Tibial nerve (tissue), 4 donors: Measurements from ENCODE around the gene FADS6. TPM values are rescaled to one million over a fixed set of nuclear protein-coding genes. Genes with fewer than 3 reads are reported as not detected.

Source experiments
- DNase-seq, 2 donors: peaks; one replicate each; pipeline ENCODE4 v3.0.0-alpha.2; 2019; ENCODE audit warnings: low spot score in 2 of 2
- H3K27ac ChIP-seq, 4 donors: fragments of 200-600 bp; sonication (generic) in 3 of 4; one replicate each; pipeline ENCODE4 v1.5.1; 2017 to 2019; ENCODE audit warnings: mild to moderate bottlenecking in 1 of 4
- H3K27me3 ChIP-seq, 2 donors: fragments of 200-600 bp; sonication (generic) in 1 of 2; one replicate each; pipeline versions ENCODE4 v1.5.1 to v1.6.0; 2017 to 2019
- H3K36me3 ChIP-seq, 3 donors: fragments of 200-600 bp; sonication (generic); one replicate each; pipeline ENCODE4 v1.5.1; 2018 to 2019
- H3K4me1 ChIP-seq, 4 donors: fragments of 200-600 bp; sonication (generic) in 3 of 4; one replicate each; pipeline ENCODE4 v1.5.1; 2017 to 2019
- H3K4me3 ChIP-seq, 4 donors: fragments of 200-600 bp; sonication (generic) in 3 of 4; one replicate each; pipeline ENCODE4 v1.5.1; 2017 to 2019; ENCODE audit warnings: mild to moderate bottlenecking in 1 of 4, moderate library complexity in 1 of 4
- H3K9me3 ChIP-seq, 4 donors: fragments of 200-600 bp; sonication (generic) in 3 of 4; one replicate each; pipeline ENCODE4 v1.5.1; 2017 to 2019
- EP300 ChIP-seq, 2 donors: sonication (generic); formaldehyde crosslinking; IDR thresholded peaks; one replicate each; pipeline ENCODE4 v1.6.1; 2017; ENCODE audit warnings: antibody characterized with exemption in 2 of 2, mild to moderate bottlenecking in 1 of 2
- POLR2A ChIP-seq, 2 donors: fragments of 450-650 bp; IDR thresholded peaks; one replicate each; pipeline ENCODE4 v1.6.1; 2017; ENCODE audit warnings: antibody characterized with exemption in 2 of 2, mild to moderate bottlenecking in 2 of 2, moderate library complexity in 2 of 2
- WGBS, 2 donors: methylation state at CpG; one replicate each; pipeline ENCODE4 v1.1.5; 2018; 5-methylcytosine and 5-hydroxymethylcytosine counted together
- total RNA-seq, 4 donors: library from RNA; depleted of rRNA; stranded (reverse); fragments of >200 nt; gene quantifications; one replicate each; pipeline ENCODE4 v1.1.0, GENCODE V29; 2016
- TF ChIP-seq, protein P1 (sequence below), 5 experiments: fragments of 200-600 bp in 3 of 5; fragments of 450-650 bp in 2 of 5; sonication (generic) in 3 of 5; IDR thresholded peaks; one replicate each; pipeline ENCODE4 v1.5.1; 2016 to 2019; ENCODE audit warnings: antibody characterized with exemption in 5 of 5, mild to moderate bottlenecking in 3 of 5, moderate library complexity in 2 of 5

FADS6 gene
- total RNA-seq, 4 donors from 2014 or later, result not detected

- 15 to 29% methylated on average over 8 to 9 of the region's 9 CpGs for WGBS, 2 donors
- no peak for DNase-seq
- Histone ChIP-seq H3K27me3 (peaks cover 0 to 71% of the 10 kb centered on the region in 2 donors), H3K9me3 (peaks cover 0 to 3% (median 0%) of the 10 kb centered on the region in 4 donors), H3K4me3 (no peak overlapping the region), H3K4me1 (peaks cover 0 to 14% (median 7%) of the 10 kb centered on the region in 4 donors), H3K27ac (no peak overlapping the region), H3K36me3 (no peaks in the 10 kb centered on the region)
- TF ChIP-seq, protein P1, sequence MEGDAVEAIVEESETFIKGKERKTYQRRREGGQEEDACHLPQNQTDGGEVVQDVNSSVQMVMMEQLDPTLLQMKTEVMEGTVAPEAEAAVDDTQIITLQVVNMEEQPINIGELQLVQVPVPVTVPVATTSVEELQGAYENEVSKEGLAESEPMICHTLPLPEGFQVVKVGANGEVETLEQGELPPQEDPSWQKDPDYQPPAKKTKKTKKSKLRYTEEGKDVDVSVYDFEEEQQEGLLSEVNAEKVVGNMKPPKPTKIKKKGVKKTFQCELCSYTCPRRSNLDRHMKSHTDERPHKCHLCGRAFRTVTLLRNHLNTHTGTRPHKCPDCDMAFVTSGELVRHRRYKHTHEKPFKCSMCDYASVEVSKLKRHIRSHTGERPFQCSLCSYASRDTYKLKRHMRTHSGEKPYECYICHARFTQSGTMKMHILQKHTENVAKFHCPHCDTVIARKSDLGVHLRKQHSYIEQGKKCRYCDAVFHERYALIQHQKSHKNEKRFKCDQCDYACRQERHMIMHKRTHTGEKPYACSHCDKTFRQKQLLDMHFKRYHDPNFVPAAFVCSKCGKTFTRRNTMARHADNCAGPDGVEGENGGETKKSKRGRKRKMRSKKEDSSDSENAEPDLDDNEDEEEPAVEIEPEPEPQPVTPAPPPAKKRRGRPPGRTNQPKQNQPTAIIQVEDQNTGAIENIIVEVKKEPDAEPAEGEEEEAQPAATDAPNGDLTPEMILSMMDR (IDR thresholded peaks at IDR 0.05), result no peak
- TF ChIP-seq POLR2A (IDR thresholded peaks at IDR 0.05) (no peak), EP300 (IDR thresholded peaks at IDR 0.05) (no peak)
These were observed 40.4 kb downstream of the FADS6 start for GRCh38 chr17:74853048-74853397.

GRCh38 chr17:74852237-74853047, 41.0 kb downstream of the FADS6 start:
- 4 to 15% methylated on average over 19 to 34 of the region's 76 CpGs for WGBS, 2 donors
- no peak overlapping the region for H3K27ac ChIP-seq
- H3K27me3 ChIP-seq, result peaks cover 0 to 65% of the 10 kb centered on the region in 2 donors
- peaks cover 0 to 14% (median 7%) of the 10 kb centered on the region in 4 donors for H3K4me1 ChIP-seq
- H3K36me3 ChIP-seq, result no peaks in the 10 kb centered on the region
- H3K9me3 ChIP-seq, result peaks cover 0 to 3% (median 0%) of the 10 kb centered on the region in 4 donors
- TF ChIP-seq, protein P1 (IDR thresholded peaks at IDR 0.05), result no peak
- DNase-seq, result no peak
- no peak overlapping the region for H3K4me3 ChIP-seq

DNA sequence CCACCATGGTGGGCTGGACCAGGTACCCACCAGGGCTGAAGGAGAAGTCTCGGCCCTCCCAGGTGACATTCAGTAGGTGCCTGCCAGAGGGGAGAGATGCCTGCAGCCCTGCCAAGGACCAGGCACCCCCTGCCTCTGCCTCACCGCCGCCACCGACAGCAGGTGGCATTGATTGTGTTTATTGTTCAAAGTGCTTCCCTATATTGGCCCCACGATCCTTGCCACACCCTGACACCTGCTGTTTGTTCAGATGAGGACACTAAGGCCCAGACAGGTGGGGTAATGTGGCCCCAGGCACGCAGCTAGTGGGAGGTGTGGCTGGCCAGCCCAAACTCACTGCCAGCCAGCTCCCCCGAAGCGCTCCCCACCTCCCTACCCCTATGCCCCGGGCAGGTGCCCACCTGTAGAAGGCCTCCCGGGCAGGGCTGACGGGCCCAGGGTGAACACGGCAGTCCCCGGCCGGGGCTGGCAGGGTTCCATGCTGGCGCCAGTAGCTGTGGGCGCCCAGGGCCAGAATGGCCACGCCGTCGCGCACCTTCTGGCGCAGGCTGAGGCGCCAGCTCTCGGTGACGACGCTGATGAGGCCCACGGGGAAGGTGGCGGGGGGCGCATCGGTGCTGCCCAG, 41.7 kb downstream of the FADS6 start:
- DNase-seq, result no peak
- peaks cover 0 to 58% of the 10 kb centered on the region in 2 donors for H3K27me3 ChIP-seq
- no peak overlapping the region for H3K4me3 ChIP-seq

DNA sequence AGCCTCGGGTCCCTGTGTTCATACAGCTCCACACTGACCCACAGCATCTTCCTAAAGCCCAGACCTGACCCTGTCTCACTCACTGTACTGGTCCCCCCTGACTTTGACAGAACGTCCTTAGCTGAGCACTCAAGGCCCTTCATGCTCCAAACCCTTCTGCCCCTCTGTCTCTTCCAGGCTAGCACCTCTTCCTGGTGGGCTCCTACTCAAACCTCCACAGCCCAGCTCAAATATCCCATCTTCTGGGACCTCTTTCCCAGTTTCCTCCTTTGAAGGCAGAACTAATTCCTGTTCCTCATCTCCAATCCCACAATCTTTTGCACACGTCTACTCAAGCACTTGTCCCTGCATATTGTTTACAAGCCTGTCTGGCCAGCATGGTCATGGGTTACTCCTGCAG, 42.5 kb downstream of the FADS6 start:
- peaks cover 0 to 14% (median 7%) of the 10 kb centered on the region in 4 donors for H3K4me1 ChIP-seq
- H3K36me3 ChIP-seq, result no peaks in the 10 kb centered on the region
- no peak for DNase-seq
- peaks cover 0 to 3% (median 0%) of the 10 kb centered on the region in 4 donors for H3K9me3 ChIP-seq
- WGBS, 2 donors, result 50 to 73% methylated on average over 3 of the region's 3 CpGs
- no peak overlapping the region for H3K27ac ChIP-seq
- H3K27me3 ChIP-seq, result peaks cover 0 to 55% of the 10 kb centered on the region in 2 donors
- no peak for TF ChIP-seq EP300 (IDR thresholded peaks at IDR 0.05)
- TF ChIP-seq, protein P1 (IDR thresholded peaks at IDR 0.05), result no peak
- no peak for TF ChIP-seq POLR2A (IDR thresholded peaks at IDR 0.05)
- H3K4me3 ChIP-seq, result no peak overlapping the region

More for the DNA sequence above, 41.7 kb downstream of the FADS6 start:
- TF ChIP-seq POLR2A (IDR thresholded peaks at IDR 0.05) (no peak), EP300 (IDR thresholded peaks at IDR 0.05) (no peak)
- TF ChIP-seq, protein P1 (IDR thresholded peaks at IDR 0.05), result no peak
- 59 to 84% methylated on average over 4 to 12 of the region's 29 CpGs for WGBS, 2 donors
- H3K27ac ChIP-seq, result no peak overlapping the region
- peaks cover 0 to 3% (median 0%) of the 10 kb centered on the region in 4 donors for H3K9me3 ChIP-seq
- H3K36me3 ChIP-seq, result no peaks in the 10 kb centered on the region
- H3K4me1 ChIP-seq, result peaks cover 0 to 14% (median 7%) of the 10 kb centered on the region in 4 donors

DNA sequence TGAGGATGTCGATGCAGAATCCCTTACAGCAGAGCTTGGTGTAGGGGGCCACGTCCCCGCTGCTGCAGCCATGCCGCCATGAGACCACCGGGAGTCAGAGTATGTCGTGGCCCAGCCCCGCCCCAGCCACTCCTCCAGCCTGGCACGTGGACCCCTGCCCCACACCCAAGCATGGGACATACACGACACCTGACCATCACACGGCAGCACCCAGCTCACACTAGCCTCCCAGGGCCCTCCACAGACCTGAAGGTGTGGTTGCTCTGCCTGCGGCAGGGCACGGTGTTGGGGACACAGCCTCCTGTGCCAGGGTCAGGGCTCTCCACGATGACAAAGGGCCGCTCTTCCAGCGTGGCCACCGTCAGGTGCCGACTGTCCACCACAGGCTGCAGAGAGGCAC, 43.1 kb downstream of the FADS6 start:
- Histone ChIP-seq H3K4me1 (peaks cover 0 to 14% (median 7%) of the 10 kb centered on the region in 4 donors), H3K9me3 (peaks cover 0 to 3% (median 0%) of the 10 kb centered on the region in 4 donors), H3K36me3 (no peaks in the 10 kb centered on the region), H3K27ac (no peak overlapping the region), H3K27me3 (peaks cover 0 to 51% of the 10 kb centered on the region in 2 donors), H3K4me3 (no peak overlapping the region)
- TF ChIP-seq EP300 (IDR thresholded peaks at IDR 0.05) (no peak), POLR2A (IDR thresholded peaks at IDR 0.05) (no peak)
- TF ChIP-seq, protein P1 (IDR thresholded peaks at IDR 0.05), result no peak
- no peak for DNase-seq
- 83% methylated on average over 14 of the region's 17 CpGs; no CpG with 5 or more reads in 1 of the 2 donors for WGBS, 2 donors
